ENCODE measurements around the gene SLCO4A1.

SLCO4A1 gene

GRCh38 chr20:62703853-62704228 is 61.5 kb downstream of the SLCO4A1 start:
- no peak for DNase-seq

DNA sequence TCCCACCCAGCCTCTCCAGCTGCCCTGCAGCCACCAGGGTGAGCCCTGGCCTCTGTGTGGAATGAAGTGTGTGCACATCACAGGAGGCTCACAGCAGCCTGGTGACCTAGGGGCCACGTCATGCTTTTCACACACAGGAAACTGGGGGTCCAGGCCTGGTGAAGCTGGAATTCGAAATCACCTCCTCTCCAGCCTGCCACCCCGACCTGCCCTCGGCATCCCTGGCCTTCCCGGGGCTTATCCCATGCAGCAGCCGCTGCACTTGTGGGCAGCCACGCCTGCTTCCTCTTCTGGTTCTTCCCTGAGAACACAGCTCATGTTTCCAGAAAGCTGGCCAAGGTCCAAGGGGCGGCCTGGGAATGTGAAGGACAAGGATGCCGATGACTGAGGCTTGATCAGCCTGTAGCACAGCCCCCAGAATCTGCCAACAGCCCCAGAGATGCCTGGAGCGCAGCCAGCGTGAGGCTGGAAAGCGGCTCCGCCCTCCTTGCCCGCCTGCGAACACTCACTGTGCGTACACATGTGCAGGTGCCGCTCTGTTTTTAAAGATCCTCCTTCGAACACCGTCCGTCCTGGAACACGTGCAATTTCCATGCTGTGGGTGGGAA is 62.1 kb downstream of the SLCO4A1 start:
- DNase-seq: no peak

DNA sequence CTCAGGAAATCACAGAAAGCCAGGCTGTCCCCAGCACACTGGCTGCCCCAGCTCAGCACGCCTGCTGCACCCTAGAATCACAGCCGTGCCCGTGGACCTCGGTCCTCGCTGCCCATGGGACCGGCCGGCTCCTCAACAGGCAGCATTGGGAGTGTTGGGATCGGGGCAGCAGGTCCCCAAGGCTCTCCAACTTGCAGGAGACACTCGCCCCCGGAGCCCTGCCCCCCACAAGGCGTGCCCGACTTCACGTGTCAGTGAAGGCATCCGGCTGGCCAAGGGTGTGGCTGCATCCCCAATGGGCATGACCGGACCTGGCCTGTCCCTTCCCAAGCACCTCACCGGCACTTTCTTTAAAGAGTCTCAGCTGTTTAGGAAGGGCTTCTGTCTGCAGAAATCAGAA is 63.3 kb downstream of the SLCO4A1 start:
- DNase-seq: no peak

DNA sequence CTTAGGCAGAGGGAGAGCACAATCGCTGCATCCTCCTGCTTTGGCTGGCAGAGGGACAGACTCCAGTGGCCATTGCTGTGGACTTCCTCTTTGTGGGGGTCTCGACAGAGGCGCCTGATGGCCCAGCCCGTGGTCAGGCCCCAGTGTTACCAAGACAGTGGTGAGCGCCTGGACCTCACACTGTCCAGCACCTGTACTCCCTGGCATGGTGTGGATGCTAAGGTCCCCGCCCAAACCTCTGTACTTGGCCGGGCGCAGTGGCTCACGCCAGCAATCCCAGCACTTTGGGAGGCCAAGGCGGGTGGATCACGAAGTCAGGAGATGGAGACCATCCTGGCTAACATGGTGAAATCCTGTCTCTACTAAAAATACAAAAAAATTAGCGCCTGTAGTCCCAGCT is 64.0 kb downstream of the SLCO4A1 start:
- no peak for DNase-seq

- DNase-seq: no peak
These were observed 64.6 kb downstream of the SLCO4A1 start for GRCh38 chr20:62706857-62707256.

DNA sequence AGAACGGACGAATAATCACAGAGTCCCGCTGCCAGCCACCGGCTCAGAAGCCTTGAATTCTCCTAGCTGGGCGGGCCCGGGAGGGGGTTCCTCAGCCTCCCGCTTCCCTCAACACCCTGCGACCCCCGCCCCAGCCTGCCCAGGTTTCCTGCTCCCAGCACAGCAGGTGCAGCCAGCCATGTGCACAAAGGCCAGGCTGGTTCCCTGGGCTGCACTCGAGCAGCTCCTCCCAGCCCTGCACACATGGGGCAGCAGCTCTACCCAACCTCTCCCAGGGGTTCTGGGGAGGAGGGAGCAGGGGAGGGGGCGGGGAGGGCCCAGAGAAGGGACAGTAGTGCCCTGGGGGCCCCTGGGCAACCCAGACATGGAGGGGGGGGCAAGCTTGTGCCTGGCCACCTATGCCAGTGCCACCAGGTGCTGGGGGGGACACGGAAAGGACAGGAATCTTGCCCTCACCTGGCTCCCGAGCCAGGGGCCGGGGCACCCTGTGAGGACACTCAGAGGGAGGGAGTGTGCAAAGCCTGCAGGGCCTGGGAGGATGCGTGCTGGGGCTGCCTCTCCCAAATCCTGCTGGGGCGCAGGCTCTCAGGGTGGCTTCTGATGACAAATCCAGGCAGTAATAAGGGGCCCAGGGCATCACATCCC is 65.1 kb downstream of the SLCO4A1 start:
- DNase-seq: no peak

DNA sequence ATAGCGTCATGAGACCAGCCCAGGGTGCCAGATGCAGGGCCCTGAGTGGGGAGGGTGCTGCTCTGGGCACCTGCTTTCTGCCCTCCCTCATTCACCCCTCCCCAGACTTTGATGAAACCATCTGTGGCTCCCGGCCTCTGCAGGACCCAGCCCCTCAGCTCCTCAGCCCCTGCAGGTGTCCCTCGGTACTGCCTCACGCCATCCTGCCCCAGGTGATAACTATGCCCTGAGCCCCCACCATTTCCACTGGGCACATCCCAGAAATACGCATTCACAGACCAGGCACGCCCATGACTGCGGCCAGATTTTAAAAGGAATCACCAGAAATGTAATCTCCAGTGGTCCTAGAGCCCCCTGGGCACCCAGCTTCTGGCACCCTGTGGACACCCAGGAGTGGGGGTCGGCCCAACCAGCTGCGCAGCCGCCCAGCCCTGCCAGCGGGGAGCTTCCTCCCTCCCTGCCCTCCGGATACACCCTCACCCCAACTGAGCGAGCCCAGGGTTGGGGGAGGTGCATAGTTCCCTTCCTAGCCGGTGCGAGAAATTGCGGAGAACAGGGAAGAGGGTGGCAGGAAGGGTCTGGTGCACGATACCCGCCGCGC is 65.7 kb downstream of the SLCO4A1 start:
- peak in 1 of 2 experiments; percentile 19 for DNase-seq

- DNase-seq: no peak
These were observed 66.6 kb downstream of the SLCO4A1 start, which contains the start of gene NTSR1 for GRCh38 chr20:62708591-62709536. Gene NTSR1, plus strand, starts transcription at chr20:62708836. Its CDS starts 372 bp downstream, at chr20:62709208.

GRCh38 chr20:62709537-62709905 is 67.2 kb downstream of the SLCO4A1 start:
- no peak for DNase-seq

DNA sequence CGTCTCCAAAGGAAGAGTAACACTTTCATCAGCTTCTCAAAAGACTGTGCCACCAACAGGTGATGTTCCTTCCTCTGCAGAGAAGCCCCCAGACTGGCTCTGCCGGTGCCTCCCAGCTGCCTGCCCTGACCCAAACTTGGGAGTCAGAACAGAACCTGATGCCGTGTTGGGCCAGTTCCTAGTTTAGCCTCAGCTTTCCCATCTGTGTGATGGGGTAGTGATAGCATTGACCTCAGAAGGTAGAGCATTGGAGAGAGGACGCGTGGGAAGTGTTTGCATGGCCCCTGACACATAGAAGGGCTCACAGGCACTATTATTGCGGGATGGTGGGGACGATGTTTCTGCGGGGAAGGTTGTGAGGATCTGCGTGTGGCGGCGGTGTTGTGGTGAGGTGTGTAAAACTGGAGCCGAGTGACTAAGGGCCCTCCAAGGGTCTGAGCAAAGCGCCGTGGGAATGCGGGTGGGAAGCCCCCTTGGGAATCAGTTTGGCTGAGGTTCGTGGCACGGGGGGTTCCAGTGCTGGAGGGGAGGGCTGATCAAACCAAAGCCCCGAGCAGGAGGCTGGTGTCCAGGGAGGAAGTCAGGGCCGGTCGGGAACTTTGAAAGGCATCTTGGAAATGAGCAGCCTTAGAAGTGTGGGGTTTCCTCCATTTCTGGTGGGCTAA is 68.0 kb downstream of the SLCO4A1 start:
- DNase-seq: no peak

- peak in 1 of 2 experiments; percentile 48 for DNase-seq
These were observed 68.8 kb downstream of the SLCO4A1 start for GRCh38 chr20:62710886-62711702.

- DNase-seq: no peak
These were observed 69.4 kb downstream of the SLCO4A1 start for GRCh38 chr20:62711703-62712101.

DNA sequence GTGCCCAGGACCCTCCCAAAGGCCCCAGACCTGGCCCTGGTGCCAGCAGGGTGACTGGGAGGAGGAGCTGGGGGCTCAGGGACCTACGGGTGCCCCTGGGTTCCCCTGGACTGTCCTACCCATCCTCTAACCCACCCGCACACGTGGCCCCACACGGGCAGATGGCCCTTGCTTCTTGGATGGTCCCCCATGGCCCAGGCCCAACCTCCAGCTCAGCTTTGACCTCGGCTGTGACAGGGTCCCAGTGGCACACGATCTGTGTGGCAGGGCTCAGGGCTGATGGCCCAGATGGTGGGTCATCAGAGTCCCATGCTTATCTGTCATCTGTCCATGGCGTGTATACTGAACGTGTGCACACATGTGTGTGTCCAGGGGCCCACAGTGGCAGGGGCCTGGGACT is 70.3 kb downstream of the SLCO4A1 start:
- no peak for DNase-seq

- DNase-seq: no peak
These were observed 71.7 kb downstream of the SLCO4A1 start for GRCh38 chr20:62714006-62714405.

- DNase-seq: no peak
These were observed 72.5 kb downstream of the SLCO4A1 start for GRCh38 chr20:62714799-62715198.

GRCh38 chr20:62715201-62715600 is 72.9 kb downstream of the SLCO4A1 start:
- no peak for DNase-seq

GRCh38 chr20:62716198-62716940 is 74.1 kb downstream of the SLCO4A1 start:
- DNase-seq: peak in 1 of 2 experiments; percentile 49

GRCh38 chr20:62716941-62717310 is 74.6 kb downstream of the SLCO4A1 start:
- DNase-seq: no peak

GRCh38 chr20:62717933-62718332 is 75.6 kb downstream of the SLCO4A1 start:
- no peak for DNase-seq

DNA sequence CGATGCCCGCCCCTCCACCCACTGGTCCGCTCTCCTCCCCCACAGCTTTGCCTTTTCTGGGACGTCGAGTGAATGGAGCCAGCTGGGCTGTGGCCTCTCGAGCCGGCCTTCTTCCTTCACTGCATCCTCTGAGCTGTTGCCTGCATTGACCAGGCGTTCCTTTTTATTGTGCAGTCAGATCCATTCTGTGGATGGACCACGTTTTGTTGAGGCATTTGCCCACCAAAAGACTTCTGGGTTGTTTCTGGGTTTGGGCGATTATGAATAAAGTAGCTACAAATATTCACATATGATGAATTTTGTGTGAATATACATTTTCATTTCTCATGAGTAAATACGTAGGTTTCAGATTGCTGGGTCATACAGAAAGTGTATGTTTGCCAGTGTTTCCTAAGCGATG is 76.2 kb downstream of the SLCO4A1 start:
- DNase-seq: no peak

Data from stimulated activated CD4-positive, alpha-beta T cell treated with anti-CD3 and anti-CD28 coated beads, Interleukin-4, amount 100 ng/mL, for 4 hours (primary cell).